Left hindlimb (tissue), 1 donor: ENCODE results near the gene TTLL9.
"Not testable (repeated sequence)": the region's sequence is repeated elsewhere in the genome, so short reads cannot be mapped to it uniquely, and the experiment has no call there.

Source experiments
- DNase-seq: peaks from one replicate; pipeline ENCODE4 v3.0.0-alpha.2; 2018

TTLL9 gene

GRCh38 chr20:31890646-31891045 is 20.2 kb downstream of the TTLL9 start:
- no peak for DNase-seq

- DNase-seq: no peak
Measured at GRCh38 chr20:31894980-31895675, 24.7 kb downstream of the TTLL9 start.

- DNase-seq: no peak
Measured at GRCh38 chr20:31896049-31896448, 25.6 kb downstream of the TTLL9 start.

- no peak for DNase-seq
Measured at GRCh38 chr20:31897541-31897940, 27.1 kb downstream of the TTLL9 start.

GRCh38 chr20:31901615-31902014 is 31.2 kb downstream of the TTLL9 start:
- DNase-seq: no peak

GRCh38 chr20:31903627-31904386 is 33.4 kb downstream of the TTLL9 start:
- no peak for DNase-seq

- DNase-seq: no peak
Measured at GRCh38 chr20:31906001-31906400, 35.6 kb downstream of the TTLL9 start.

GRCh38 chr20:31907046-31907445 is 36.6 kb downstream of the TTLL9 start:
- DNase-seq: no peak

GRCh38 chr20:31908016-31908415 is 37.6 kb downstream of the TTLL9 start:
- no peak for DNase-seq

GRCh38 chr20:31908424-31908823 is 38.0 kb downstream of the TTLL9 start:
- DNase-seq: no peak

GRCh38 chr20:31909253-31910070 is 39.0 kb downstream of the TTLL9 start:
- DNase-seq: no peak

- no peak for DNase-seq
Measured at GRCh38 chr20:31910071-31910803, 39.8 kb downstream of the TTLL9 start.

- DNase-seq: no peak
Measured at GRCh38 chr20:31913431-31914157, 43.2 kb downstream of the TTLL9 start.

- DNase-seq: no peak
Measured at GRCh38 chr20:31914170-31914569, 43.7 kb downstream of the TTLL9 start.

- no peak for DNase-seq
Measured at GRCh38 chr20:31915491-31916280, 45.3 kb downstream of the TTLL9 start.

- no peak for DNase-seq
Measured at GRCh38 chr20:31916708-31917107, 46.3 kb downstream of the TTLL9 start.

- not testable (repeated sequence) for DNase-seq
Measured at GRCh38 chr20:31917962-31918412, 47.6 kb downstream of the TTLL9 start.

GRCh38 chr20:31918466-31919105 is 48.2 kb downstream of the TTLL9 start:
- DNase-seq: no peak

GRCh38 chr20:31919410-31920155 is 49.1 kb downstream of the TTLL9 start:
- DNase-seq: no peak
